WTC11 (cell line): Measurements from ENCODE around the gene CGB3.
A peak's percentile ranks its signal among the peaks of the same experiment; 100 is the strongest.

Experiments used
- CTCF ChIP-seq: fragments of 200-600 bp; IDR thresholded peaks from 2 replicates; pipeline ENCODE4 v1.8.0; 2022; ENCODE audit warnings: antibody characterized with exemption
- FOXP1 ChIP-seq: sonication (generic); formaldehyde crosslinking; IDR thresholded peaks from 2 replicates; pipeline ENCODE4 v1.8.0; 2022; ENCODE audit warnings: missing genetic modification reagents, mild to moderate bottlenecking, moderate library complexity, borderline replicate concordance
- HMGXB4 ChIP-seq: sonication (generic); formaldehyde crosslinking; IDR thresholded peaks from 2 replicates; pipeline ENCODE4 v1.8.1; 2023; ENCODE audit warnings: mild to moderate bottlenecking, moderate library complexity, missing genetic modification reagents
- TCF7 ChIP-seq: sonication (generic); formaldehyde crosslinking; IDR thresholded peaks from 2 replicates; pipeline ENCODE4 v1.8.0; 2022; ENCODE audit warnings: mild to moderate bottlenecking, low read depth, missing genetic modification reagents, moderate library complexity
- TEAD4 ChIP-seq: sonication (generic); formaldehyde crosslinking; IDR thresholded peaks from 2 replicates; pipeline ENCODE4 v1.8.0; 2022; ENCODE audit warnings: mild to moderate bottlenecking, missing genetic modification reagents
- USF1 ChIP-seq: sonication (generic); formaldehyde crosslinking; IDR thresholded peaks from 2 replicates; pipeline ENCODE4 v1.8.0; 2022; ENCODE audit warnings: mild to moderate bottlenecking, missing genetic modification reagents

- TF ChIP-seq CTCF (peak; percentile 74), HMGXB4 (CRISPR knock-in tag) (no peak), FOXP1 (CRISPR knock-in tag) (no peak), TEAD4 (CRISPR knock-in tag) (no peak), USF1 (CRISPR knock-in tag) (no peak), TCF7 (CRISPR knock-in tag) (no peak)
Observed at GRCh38 chr19:48997972-48998371, 26.2 kb downstream of the CGB3 start.
